HEK293 (cell line): ENCODE data around the gene MED25.

ENCODE experiments used
- ATF2 ChIP-seq: fragments of 450-650 bp; formaldehyde crosslinking; IDR thresholded peaks from 2 replicates; pipeline ENCODE4 v1.5.1; 2016; ENCODE audit warnings: missing biosample characterization, missing genetic modification characterization, low read depth
- BCL6B ChIP-seq: fragments of 450-650 bp; formaldehyde crosslinking; IDR thresholded peaks from 2 replicates; pipeline ENCODE4 v1.5.1; 2017; ENCODE audit warnings: missing biosample characterization, missing genetic modification characterization
- FEZF1 ChIP-seq: fragments of 450-650 bp; formaldehyde crosslinking; IDR thresholded peaks from 2 replicates; pipeline ENCODE4 v1.5.1; 2016; ENCODE audit warnings: missing biosample characterization, missing genetic modification characterization
- GLI4 ChIP-seq: fragments of 450-650 bp; formaldehyde crosslinking; IDR thresholded peaks from 2 replicates; pipeline ENCODE4 v1.5.1; 2016; ENCODE audit warnings: missing biosample characterization, missing genetic modification characterization
- INSM2 ChIP-seq: fragments of 450-650 bp; formaldehyde crosslinking; IDR thresholded peaks from 2 replicates; pipeline ENCODE4 v1.5.1; 2016; ENCODE audit warnings: missing biosample characterization, missing genetic modification characterization
- MZF1 ChIP-seq: fragments of 450-650 bp; formaldehyde crosslinking; IDR thresholded peaks from 2 replicates; pipeline ENCODE4 v1.5.1; 2017; ENCODE audit warnings: missing biosample characterization, missing genetic modification characterization, borderline replicate concordance
- PRDM2 ChIP-seq: fragments of 450-650 bp; formaldehyde crosslinking; IDR thresholded peaks from 2 replicates; pipeline ENCODE4 v1.5.1; 2016; ENCODE audit warnings: missing biosample characterization, missing genetic modification characterization, borderline replicate concordance
- PRDM6 ChIP-seq: fragments of 450-650 bp; formaldehyde crosslinking; IDR thresholded peaks from 2 replicates; pipeline ENCODE4 v1.5.1; 2017; ENCODE audit warnings: missing biosample characterization, missing genetic modification characterization
- SP2 ChIP-seq: fragments of 450-650 bp; formaldehyde crosslinking; IDR thresholded peaks from 2 replicates; pipeline ENCODE4 v1.5.1; 2016; ENCODE audit warnings: missing biosample characterization, missing genetic modification characterization
- SP7 ChIP-seq: fragments of 450-650 bp; formaldehyde crosslinking; IDR thresholded peaks from 2 replicates; pipeline ENCODE4 v1.5.1; 2016; ENCODE audit warnings: missing biosample characterization, missing genetic modification characterization
- ZEB2 ChIP-seq: fragments of 450-650 bp; formaldehyde crosslinking; IDR thresholded peaks from 2 replicates; pipeline ENCODE4 v1.5.1; 2016; ENCODE audit warnings: missing biosample characterization, missing genetic modification characterization
- ZFP69B ChIP-seq: fragments of 450-650 bp; formaldehyde crosslinking; IDR thresholded peaks from 2 replicates; pipeline ENCODE4 v1.5.1; 2016; ENCODE audit warnings: missing biosample characterization, missing genetic modification characterization
- ZNF16 ChIP-seq: fragments of 450-650 bp; formaldehyde crosslinking; IDR thresholded peaks from 2 replicates; pipeline ENCODE4 v1.5.1; 2016; ENCODE audit warnings: low read depth, missing biosample characterization, missing genetic modification characterization
- ZNF302 ChIP-seq: fragments of 450-650 bp; formaldehyde crosslinking; IDR thresholded peaks from 2 replicates; pipeline ENCODE4 v1.5.1; 2016; ENCODE audit warnings: missing biosample characterization, missing genetic modification characterization, low read depth
- ZNF335 ChIP-seq: fragments of 450-650 bp; formaldehyde crosslinking; conservative IDR thresholded peaks from 2 replicates; pipeline ENCODE4 v1.5.1; 2016; ENCODE audit warnings: missing biosample characterization, missing genetic modification characterization
- ZNF37A ChIP-seq: fragments of 450-650 bp; IDR thresholded peaks from 2 replicates; pipeline ENCODE4 v1.5.1; 2018; ENCODE audit warnings: missing biosample characterization, missing genetic modification characterization
- ZNF416 ChIP-seq: fragments of 450-650 bp; formaldehyde crosslinking; IDR thresholded peaks from 2 replicates; pipeline ENCODE4 v1.5.1; 2016; ENCODE audit warnings: missing biosample characterization, missing genetic modification characterization
- ZNF488 ChIP-seq: fragments of 450-650 bp; formaldehyde crosslinking; IDR thresholded peaks from 2 replicates; pipeline ENCODE4 v1.5.1; 2016; ENCODE audit warnings: missing biosample characterization, missing genetic modification characterization
- ZNF513 ChIP-seq: fragments of 450-650 bp; IDR thresholded peaks from 2 replicates; pipeline ENCODE4 v1.5.1; 2018; ENCODE audit warnings: missing biosample characterization, missing genetic modification characterization
- ZNF514 ChIP-seq: fragments of 450-650 bp; formaldehyde crosslinking; IDR thresholded peaks from 2 replicates; pipeline ENCODE4 v1.5.1; 2016; ENCODE audit warnings: missing biosample characterization, missing genetic modification characterization
- ZNF621 ChIP-seq: fragments of 450-650 bp; formaldehyde crosslinking; IDR thresholded peaks from 2 replicates; pipeline ENCODE4 v1.5.1; 2017; ENCODE audit warnings: missing biosample characterization, missing genetic modification characterization
- ZSCAN23 ChIP-seq: fragments of 450-650 bp; formaldehyde crosslinking; IDR thresholded peaks from 2 replicates; pipeline ENCODE4 v1.5.1; 2016; ENCODE audit warnings: missing biosample characterization, missing genetic modification characterization

The MED25 gene

GRCh38 chr19:49876422-49877019 lies 58.4 kb downstream of the MED25 start (continued):
- TF ChIP-seq PRDM6 (tag by site-specific recombination) (no peak), ZNF488 (no peak), ZFP69B (no peak; the same call in 1 of the 2 replicates), ZSCAN23 (tag by site-specific recombination) (no peak), GLI4 (tag by site-specific recombination) (no peak), ZNF37A (tag by site-specific recombination) (no peak), ZEB2 (tag by site-specific recombination) (peak; percentile 51; the same call in 1 of the 2 replicates), ATF2 (tag by site-specific recombination) (peak; percentile 36; the same call in 1 of the 2 replicates), ZNF513 (tag by site-specific recombination) (no peak), ZNF302 (tag by site-specific recombination) (no peak), MZF1 (no peak), ZNF416 (no peak), BCL6B (tag by site-specific recombination) (no peak), ZNF621 (tag by site-specific recombination) (no peak), SP2 (peak; percentile 87), ZNF16 (tag by site-specific recombination) (no peak), ZNF514 (tag by site-specific recombination) (no peak), SP7 (0 out of 2 replicates have a peak, but pooled peaks have one; percentile 30), FEZF1 (0 out of 2 replicates have a peak, but pooled peaks have one; percentile 11), PRDM2 (no peak), ZNF335 (peak; percentile 97), INSM2 (tag by site-specific recombination) (no peak)
